Activated CD8-positive, alpha-beta T cell treated with anti-CD3 and anti-CD28 coated beads for 36 hours (primary cell): ENCODE data around the gene CERS6. TPM values are rescaled to one million over a fixed set of nuclear protein-coding genes. Genes with fewer than 3 reads are reported as not detected.

ENCODE experiments used
- ATAC-seq: fragments of 200-7000 bp; cut with Tn5 transposase; one replicate; pipeline ENCODE4 v1.10.0; 2021; ENCODE audit warnings: mild to moderate bottlenecking, moderate library complexity
- CTCF ChIA-PET: fragments of 350-600 bp; sonication (Branson Sonifier 250); formaldehyde crosslinking; loops from one replicate; lab custom pipeline; 2021; ENCODE audit warnings: antibody characterized with exemption; lab: Charles Lee
- POLR2A ChIA-PET: fragments of 350-600 bp; sonication (Branson Sonifier 250); formaldehyde crosslinking; loops from one replicate; lab custom pipeline; 2021; ENCODE audit warnings: antibody characterized with exemption; lab: Charles Lee
- DNase-seq: peaks from one replicate; pipeline ENCODE4 v3.0.0-alpha.2; 2020
- H3K27ac Mint-ChIP-seq: one replicate; pipeline ENCODE4 v1.8.0; 2021; ENCODE audit warnings: mild to moderate bottlenecking, mixed read lengths
- H3K27me3 Mint-ChIP-seq: one replicate; pipeline ENCODE4 v1.8.0; 2021; ENCODE audit warnings: mixed read lengths
- H3K36me3 Mint-ChIP-seq: one replicate; pipeline ENCODE4 v1.8.0; 2021; ENCODE audit warnings: low read depth, mixed read lengths
- H3K4me1 Mint-ChIP-seq: one replicate; pipeline ENCODE4 v1.8.0; 2021; ENCODE audit warnings: low read depth, mixed read lengths
- H3K4me3 Mint-ChIP-seq: one replicate; pipeline ENCODE4 v1.8.0; 2021; ENCODE audit warnings: mild to moderate bottlenecking, moderate library complexity, mixed read lengths
- H3K9me3 Mint-ChIP-seq: one replicate; pipeline ENCODE4 v1.8.0; 2021; ENCODE audit warnings: mixed read lengths
- CTCF ChIP-seq: fragments of 200-600 bp; IDR thresholded peaks from one replicate; pipeline ENCODE4 v1.8.0; 2022; ENCODE audit warnings: antibody characterized with exemption, mild to moderate bottlenecking
- intact Hi-C: fragments of 100-400 bp; cut with micrococcal nuclease; formaldehyde crosslinking; loops from one replicate; pipeline ENCODE4 v1.10.0; 2022
- total RNA-seq, 2 experiments: library from RNA; stranded (reverse); gene quantifications; one replicate each; pipeline ENCODE4 v1.2.3, GENCODE V29; 2021

CERS6 gene
- total RNA-seq, 2 experiments from 2014 or later, result 15.4 to 16.1 TPM

- intact Hi-C loops, result no loop called here
- ChIA-PET CTCF (interaction anchor here (2.0 kb wide), 1 partner anchor 9 kb away, joined by 6 read pairs; no protein-coding TSS in a partner anchor), POLR2A (interaction anchor here (1.2 kb wide), 1 partner anchor 27 kb away, joined by 3 read pairs; no protein-coding TSS in a partner anchor)
- Mint-ChIP-seq H3K4me3 (no peak overlapping the region), H3K27ac (no peak overlapping the region), H3K4me1 (peaks cover 46% of the 10 kb centered on the region), H3K36me3 (no peaks in the 10 kb centered on the region), H3K9me3 (no peaks in the 10 kb centered on the region), H3K27me3 (no peaks in the 10 kb centered on the region)
- no peak for TF ChIP-seq CTCF
- no peak for ATAC-seq
- no peak for DNase-seq
These were observed 22.5 kb upstream of the CERS6 start for GRCh38 chr2:168433527-168433926.

- H3K9me3 Mint-ChIP-seq, result no peaks in the 10 kb centered on the region
- no peak for TF ChIP-seq CTCF
These were observed 21.9 kb upstream of the CERS6 start for GRCh38 chr2:168434146-168434545.

GRCh38 chr2:168436840-168437239, 19.2 kb upstream of the CERS6 start:
- Mint-ChIP-seq H3K4me3 (no peak overlapping the region), H3K4me1 (peaks cover 46% of the 10 kb centered on the region), H3K36me3 (no peaks in the 10 kb centered on the region), H3K27me3 (no peaks in the 10 kb centered on the region), H3K27ac (no peak overlapping the region), H3K9me3 (no peaks in the 10 kb centered on the region)
- ChIA-PET CTCF (interaction anchor here (1.2 kb wide), 1 partner anchor 58 kb away, joined by 3 read pairs; no protein-coding TSS in a partner anchor), POLR2A (interaction anchor here (1.0 kb wide), 1 partner anchor 14 kb away, joined by 3 read pairs; no protein-coding TSS in a partner anchor)
- no peak for TF ChIP-seq CTCF
- intact Hi-C loops, result no loop called here
- no peak for DNase-seq
- no peak for ATAC-seq

More at GRCh38 chr2:168434146-168434545, 21.9 kb upstream of the CERS6 start:
- ATAC-seq (no peak), DNase-seq (no peak)
- Mint-ChIP-seq H3K4me1 (peaks cover 47% of the 10 kb centered on the region), H3K27me3 (no peaks in the 10 kb centered on the region), H3K27ac (no peak overlapping the region), H3K36me3 (no peaks in the 10 kb centered on the region), H3K4me3 (no peak overlapping the region)
- ChIA-PET POLR2A (interaction anchor here (1.2 kb wide), 1 partner anchor 28 kb away, joined by 3 read pairs; no protein-coding TSS in a partner anchor), CTCF (interaction anchor here (1.2 to 2.0 kb wide), 2 partner anchors 8 kb away, joined by 3 to 6 read pairs; no protein-coding TSS in a partner anchor)
- intact Hi-C loops, result no loop called here

- Mint-ChIP-seq H3K27me3 (no peaks in the 10 kb centered on the region), H3K27ac (no peak overlapping the region), H3K9me3 (no peaks in the 10 kb centered on the region), H3K4me1 (peaks cover 33% of the 10 kb centered on the region), H3K36me3 (no peaks in the 10 kb centered on the region), H3K4me3 (no peak overlapping the region)
- TF ChIP-seq CTCF, result no peak
- POLR2A ChIA-PET, result interaction anchor here (0.6 kb wide), 1 partner anchor 1293 kb away, joined by 3 read pairs; no protein-coding TSS in a partner anchor
- intact Hi-C loops, result no loop called here
- ATAC-seq, result no peak
- CTCF ChIA-PET, result no interaction called here
- no peak for DNase-seq
These were observed 17.5 kb upstream of the CERS6 start for GRCh38 chr2:168438553-168438952.

- CTCF ChIA-PET, result interaction anchor here (0.9 kb wide), 1 partner anchor 12 kb away, joined by 4 read pairs; no protein-coding TSS in a partner anchor
- POLR2A ChIA-PET, result interaction anchor here (1.2 kb wide), 1 partner anchor 51 kb away, joined by 3 read pairs; no protein-coding TSS in a partner anchor
- no peaks in the 10 kb centered on the region for H3K27me3 Mint-ChIP-seq
- no peak for TF ChIP-seq CTCF
- no peak overlapping the region for H3K4me3 Mint-ChIP-seq
- DNase-seq, result no peak
- H3K9me3 Mint-ChIP-seq, result peaks cover 4% of the 10 kb centered on the region
- H3K36me3 Mint-ChIP-seq, result no peaks in the 10 kb centered on the region
- peaks cover 24% of the 10 kb centered on the region for H3K4me1 Mint-ChIP-seq
- no peak for ATAC-seq
- intact Hi-C loops, result no loop called here
- H3K27ac Mint-ChIP-seq, result no peak overlapping the region
These were observed 16.5 kb upstream of the CERS6 start for GRCh38 chr2:168439536-168439935.
